RWPE1 (cell line): ENCODE results near the gene SRA1.

Experiments used
- CTCF ChIA-PET: fragments of 350-600 bp; sonication (Branson Sonifier 250); formaldehyde crosslinking; extraction: SDS; loops from one replicate; lab custom pipeline; 2021; lab: Yijun Ruan, JAX
- POLR2A ChIA-PET: fragments of 400-600 bp; formaldehyde crosslinking; extraction: SDS; loops from one replicate; lab custom pipeline; 2020; ENCODE audit warnings: antibody characterized with exemption; ENCODE audit not compliant: low non-redundant PET; lab: Yijun Ruan, JAX
- DNase-seq: peaks from one replicate; pipeline ENCODE4 v3.0.0; 2012; ENCODE audit warnings: low spot score
- H3K27ac ChIP-seq: fragments of 450-650 bp; 2 replicates; pipeline ENCODE4 v1.5.1; 2017
- TF ChIP-seq, protein P1 (sequence below): fragments of 450-650 bp; conservative IDR thresholded peaks from 2 replicates; pipeline ENCODE4 v1.5.1; 2017; ENCODE audit warnings: low read depth, mild to moderate bottlenecking

SRA1 gene

DNA sequence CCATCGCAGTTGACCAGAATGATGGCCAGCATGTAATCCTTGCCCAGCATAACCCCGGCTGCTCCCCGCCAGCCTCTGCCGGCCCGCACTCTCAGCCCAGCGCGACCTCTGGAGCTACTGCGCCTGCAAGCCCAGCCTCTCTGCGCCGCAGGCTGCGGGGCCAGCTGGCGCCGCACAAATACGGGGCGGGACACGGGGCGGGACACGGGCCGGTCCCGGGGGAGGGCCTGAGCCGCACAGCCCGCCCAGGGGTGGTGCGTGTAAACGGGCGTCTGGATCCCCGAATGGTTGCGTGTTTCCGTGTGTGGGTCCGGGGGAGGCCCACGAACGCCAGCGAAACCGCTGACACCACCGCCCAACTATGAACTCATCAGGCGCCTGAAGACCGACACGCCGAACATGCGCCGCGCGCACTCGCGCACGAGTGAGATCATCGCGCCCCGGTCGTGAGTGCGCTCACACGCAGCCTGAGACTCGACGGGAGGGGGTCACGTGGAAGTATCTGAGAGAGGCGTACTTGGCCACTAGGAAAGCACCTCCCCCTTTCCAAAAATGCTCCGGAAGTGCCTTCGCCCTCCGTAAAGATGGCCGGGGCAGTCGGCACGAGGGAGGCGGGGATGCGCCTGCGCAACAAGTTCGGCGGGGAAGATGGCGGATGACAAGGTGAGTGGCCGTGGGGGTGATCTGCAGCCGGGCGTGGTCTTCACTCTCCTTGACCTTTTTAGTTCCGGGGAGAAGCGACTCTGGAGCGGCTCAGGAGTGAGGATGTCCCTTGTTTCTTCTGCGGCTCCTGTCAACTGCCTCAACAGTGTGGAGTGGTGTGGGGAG is 7.1 kb upstream of the SRA1 start, which contains the start of the genes APBB3 and SLC35A4:
TSS of gene APBB3 (minus strand) at position 403 of the 828 bp plus-strand sequence. CDS start at position 50, 353 bp downstream.
TSS of gene SLC35A4 (plus strand) at position 633 of the 828 bp plus-strand sequence. CDS start 2,342 bp downstream, outside the sequence.
- ChIA-PET CTCF (interaction anchor here (0.6 to 1.4 kb wide), 3 partner anchors 75 to 250 kb away, joined by 4 to 6 read pairs (median 4); partner anchors contain the start of genes NDUFA2 and TMCO6), POLR2A (interaction anchor here (0.6 to 2.1 kb wide), 4 partner anchors 17 to 83 kb away, joined by 3 to 7 read pairs (median 4); partner anchors contain the start of genes EIF4EBP3, IK and NDUFA2)
- peak; percentile 98 for DNase-seq
- peak within 1 kb of the TSS; percentile 92 for H3K27ac ChIP-seq
- TF ChIP-seq, protein P1, sequence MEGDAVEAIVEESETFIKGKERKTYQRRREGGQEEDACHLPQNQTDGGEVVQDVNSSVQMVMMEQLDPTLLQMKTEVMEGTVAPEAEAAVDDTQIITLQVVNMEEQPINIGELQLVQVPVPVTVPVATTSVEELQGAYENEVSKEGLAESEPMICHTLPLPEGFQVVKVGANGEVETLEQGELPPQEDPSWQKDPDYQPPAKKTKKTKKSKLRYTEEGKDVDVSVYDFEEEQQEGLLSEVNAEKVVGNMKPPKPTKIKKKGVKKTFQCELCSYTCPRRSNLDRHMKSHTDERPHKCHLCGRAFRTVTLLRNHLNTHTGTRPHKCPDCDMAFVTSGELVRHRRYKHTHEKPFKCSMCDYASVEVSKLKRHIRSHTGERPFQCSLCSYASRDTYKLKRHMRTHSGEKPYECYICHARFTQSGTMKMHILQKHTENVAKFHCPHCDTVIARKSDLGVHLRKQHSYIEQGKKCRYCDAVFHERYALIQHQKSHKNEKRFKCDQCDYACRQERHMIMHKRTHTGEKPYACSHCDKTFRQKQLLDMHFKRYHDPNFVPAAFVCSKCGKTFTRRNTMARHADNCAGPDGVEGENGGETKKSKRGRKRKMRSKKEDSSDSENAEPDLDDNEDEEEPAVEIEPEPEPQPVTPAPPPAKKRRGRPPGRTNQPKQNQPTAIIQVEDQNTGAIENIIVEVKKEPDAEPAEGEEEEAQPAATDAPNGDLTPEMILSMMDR, result no peak

DNA sequence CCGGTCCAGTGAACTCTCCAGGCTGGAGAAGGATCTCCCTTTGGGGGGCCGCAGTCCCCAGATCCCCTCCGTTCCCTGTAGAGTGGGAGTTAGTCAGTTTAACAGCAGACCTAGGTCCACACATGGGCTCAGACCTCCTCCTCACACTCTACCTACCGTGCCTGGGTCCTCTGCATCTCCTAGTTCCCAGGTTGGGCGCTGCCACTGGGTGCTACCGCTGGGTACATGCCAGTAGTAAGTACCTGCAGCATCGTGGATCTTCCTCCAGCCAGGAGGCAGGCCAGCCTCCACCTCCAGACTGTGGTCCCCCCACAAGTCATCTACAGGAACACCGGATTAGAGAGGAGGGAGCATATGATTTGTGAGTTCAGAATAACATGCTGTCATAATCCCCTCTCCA is 6.3 kb upstream of the SRA1 start:
- TF ChIP-seq, protein P1, result no peak
- ChIA-PET CTCF (interaction anchor here (0.5 to 1.2 kb wide), 3 partner anchors 75 to 249 kb away, joined by 3 to 6 read pairs (median 4); partner anchors contain the start of gene TMCO6), POLR2A (interaction anchor here (0.6 to 0.9 kb wide), 3 partner anchors 16 to 83 kb away, joined by 3 to 4 read pairs (median 3); partner anchors contain the start of genes EIF4EBP3 and NDUFA2)
- no peak for DNase-seq
- H3K27ac ChIP-seq, result peak overlapping the region; percentile 92

DNA sequence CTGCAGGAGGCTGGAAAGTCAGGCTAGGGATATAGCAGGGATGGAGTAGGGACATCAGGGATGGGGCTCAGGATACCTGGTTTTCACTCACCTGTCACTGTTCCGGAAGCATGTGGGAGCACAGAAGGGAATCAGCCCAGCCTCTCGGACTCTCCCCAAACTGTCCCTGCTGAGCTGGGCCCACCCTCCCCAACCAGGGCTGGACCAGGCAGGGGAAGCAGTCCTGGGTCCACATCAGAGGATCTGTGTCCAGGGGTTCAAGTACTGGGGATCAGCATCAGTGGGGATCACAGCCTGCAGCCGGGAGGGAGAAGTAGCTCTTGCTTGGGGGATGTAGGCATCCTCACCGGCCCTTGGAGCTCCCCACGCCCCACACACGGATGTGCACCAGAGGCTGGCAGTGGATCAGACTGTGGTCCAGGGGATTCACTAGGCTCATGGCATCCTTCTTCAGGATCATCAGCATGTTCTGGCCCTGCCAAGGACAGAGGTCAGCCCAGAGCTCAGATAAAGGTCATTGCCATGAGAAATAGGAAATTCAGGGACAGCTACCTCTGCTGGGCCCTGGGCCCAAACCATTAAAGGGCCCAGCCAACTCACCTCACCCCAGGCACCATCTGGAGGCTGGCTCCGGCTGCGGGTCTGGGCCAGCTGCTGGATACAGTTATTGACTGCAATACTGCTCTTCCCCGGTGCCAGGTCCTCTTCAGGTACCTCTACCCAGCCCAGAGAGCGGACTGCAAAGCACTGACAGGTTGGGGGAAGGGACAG is 4.7 kb upstream of the SRA1 start:
- DNase-seq, result no peak
- POLR2A ChIA-PET, result no interaction called here
- TF ChIP-seq, protein P1, result no peak
- CTCF ChIA-PET, result interaction anchor here (0.7 kb wide), 1 partner anchor 78 kb away, joined by 3 read pairs; the partner anchor contains the start of gene TMCO6
- no peak overlapping the region; the same call in none of the 2 replicates for H3K27ac ChIP-seq

- no peak for DNase-seq
- ChIA-PET POLR2A (no interaction called here), CTCF (no interaction called here)
- TF ChIP-seq, protein P1, result no peak
- no peak overlapping the region for H3K27ac ChIP-seq
These were observed 3.0 kb upstream of the SRA1 start for GRCh38 chr5:140560227-140560626.

DNA sequence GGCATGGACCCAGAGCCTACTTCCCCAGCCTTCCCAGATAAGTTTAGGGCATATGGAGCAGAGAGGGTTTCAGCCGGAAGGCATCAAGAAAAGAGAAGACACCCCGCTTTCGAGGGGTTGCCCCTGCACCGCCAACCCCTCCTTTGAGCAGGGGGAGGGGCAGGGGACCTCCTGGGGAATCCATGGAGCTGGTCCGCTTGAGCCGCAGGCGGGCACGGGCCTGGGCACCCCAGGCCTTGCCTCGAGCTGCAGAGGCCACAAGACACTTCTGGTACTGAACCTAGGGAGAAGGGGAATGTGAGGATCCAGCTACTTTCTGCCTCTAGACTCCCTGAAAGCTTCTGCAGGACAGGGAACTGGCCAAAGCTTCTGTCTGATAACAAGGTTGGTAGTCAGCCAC is 1.3 kb upstream of the SRA1 start:
- CTCF ChIA-PET, result interaction anchor here (0.6 to 2.2 kb wide), 3 partner anchors 80 to 105 kb away, joined by 3 to 10 read pairs (median 7); partner anchors contain the start of genes IK, NDUFA2 and TMCO6

More for the DNA sequence above, 1.3 kb upstream of the SRA1 start:
- peak overlapping the region; percentile 72 for H3K27ac ChIP-seq
- POLR2A ChIA-PET, result interaction anchor here (0.6 to 0.8 kb wide), 2 partner anchors 9 to 28 kb away, joined by 3 read pairs; no protein-coding TSS in a partner anchor
- TF ChIP-seq, protein P1, result no peak
- DNase-seq, result no peak
